ENCODE data around the gene PCDHGB4. TPM values are rescaled to one million over a fixed set of nuclear protein-coding genes. Genes with fewer than 3 reads are reported as not detected.
A peak's percentile ranks its signal among the peaks of the same experiment; 100 is the strongest.
"Not testable (repeated sequence)": the region's sequence is repeated elsewhere in the genome, so short reads cannot be mapped to it uniquely, and the experiment has no call there.

Gene PCDHGB4
- total and polyA plus RNA-seq, 2 of the 4 experiments (the other 2 are of a cell fraction) = 10.0 to 17.6 TPM

DNA sequence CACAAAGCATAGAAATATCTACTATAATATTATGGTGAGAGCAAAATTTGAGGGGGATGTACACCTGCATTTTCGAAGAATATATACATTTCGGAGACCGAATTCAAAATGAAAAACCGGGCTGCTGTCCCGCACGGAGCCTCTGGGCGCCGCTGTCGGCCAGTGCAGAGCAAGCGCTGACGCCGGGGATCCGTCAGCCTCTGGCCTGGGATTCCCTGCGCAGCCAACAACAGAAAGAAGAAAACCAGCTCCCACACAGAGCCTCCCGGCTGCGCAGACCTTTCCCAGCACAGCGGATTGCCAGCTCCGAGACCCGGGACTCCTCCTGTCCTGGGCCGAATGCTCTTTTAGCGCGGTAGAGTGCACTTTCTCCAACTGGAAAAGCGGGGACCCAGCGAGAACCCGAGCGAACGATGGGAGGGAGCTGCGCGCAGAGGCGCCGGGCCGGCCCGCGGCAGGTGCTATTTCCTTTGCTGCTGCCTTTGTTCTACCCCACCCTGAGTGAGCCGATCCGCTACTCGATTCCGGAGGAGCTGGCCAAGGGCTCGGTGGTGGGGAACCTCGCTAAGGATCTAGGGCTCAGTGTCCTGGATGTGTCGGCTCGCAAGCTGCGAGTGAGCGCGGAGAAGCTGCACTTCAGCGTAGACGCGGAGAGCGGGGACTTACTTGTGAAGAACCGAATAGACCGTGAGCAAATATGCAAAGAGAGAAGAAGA, 20.4 kb downstream of the PCDHGB4 start, which contains the start of gene PCDHGB6:
TSS of gene PCDHGB6 (plus strand) at position 232 of the 716 bp plus-strand sequence. CDS start at position 414, 182 bp downstream.
- in situ Hi-C loops (cut with MboI; ENCODE audit: low sequenced_read_pairs); H3K4me1 ChIP-seq (ENCODE audit: control insufficient read depth, insufficient read depth, low read length): not testable (repeated sequence)

More for the DNA sequence above, 20.4 kb downstream of the PCDHGB4 start, which contains the start of gene PCDHGB6:
- DNase-seq = peak; percentile 19
- H3K27me3 ChIP-seq (ENCODE audit: control insufficient read depth, insufficient read depth, low read length); dilution Hi-C loops (cut with HindIII; ENCODE audit: low sequenced_read_pairs, unreplicated experiment); H4K20me1 ChIP-seq (ENCODE audit: insufficient read depth, low read length); H3K4ac ChIP-seq (ENCODE audit: low read depth, low read length); H3K14ac ChIP-seq (replicated peaks; ENCODE audit: low read depth, low read length); H2AK9ac ChIP-seq (replicated peaks; ENCODE audit: low read depth, low read length, poor library complexity); H3K56ac ChIP-seq (ENCODE audit: extremely low read depth, insufficient read depth, low read length); H3K18ac ChIP-seq (ENCODE audit: low read depth, low read length); ATAC-seq (ENCODE audit: low read depth); H4K8ac ChIP-seq (ENCODE audit: low read depth in 2 of 2, low read length in 2 of 2); H2AFZ ChIP-seq (replicated peaks; ENCODE audit: low read length, poor library complexity); H2AK5ac ChIP-seq (ENCODE audit: low read depth, low read length); H2BK15ac ChIP-seq (ENCODE audit: low read depth, low read length); H2BK120ac ChIP-seq (ENCODE audit: low read depth, low read length); H3K23ac ChIP-seq (ENCODE audit: low read depth, low read length); intact Hi-C loops (cut with micrococcal nuclease); BruUV-seq (replicated peaks); H2BK5ac ChIP-seq (ENCODE audit: low read depth, low read length, poor library complexity, severe bottlenecking); H3K9ac ChIP-seq (ENCODE audit: low read depth, low read length); H3K4me2 ChIP-seq (ENCODE audit: low read depth, low read length); H3K27ac ChIP-seq (ENCODE audit: insufficient read depth, low read length); H4K91ac ChIP-seq (ENCODE audit: insufficient read depth, low read depth, low read length); H3K9me1 ChIP-seq (ENCODE audit: insufficient read depth, low read length); H4K5ac ChIP-seq (ENCODE audit: low read depth, low read length); H2BK20ac ChIP-seq (ENCODE audit: low read depth, low read length): not testable (repeated sequence)
- POLR2A ChIA-PET (ENCODE audit: unreplicated experiment) = interaction anchor here (0.6 to 1.5 kb wide), 2 partner anchors 153 to 189 kb away, joined by 4 to 5 read pairs; no protein-coding TSS in a partner anchor
- H3K36me3 ChIP-seq (ENCODE audit: control insufficient read depth, insufficient read depth, low read length) = peaks cover 18% of the 10 kb centered on the region
- CTCF ChIA-PET = interaction anchor here (0.6 to 1.4 kb wide), 6 partner anchors 12 to 156 kb away, joined by 3 to 9 read pairs (median 4); partner anchors contain the start of gene PCDHGA11
- TF ChIP-seq RAD21 (IDR thresholded peaks at IDR 0.05; ENCODE audit: low read length) = peak; percentile 38
- TF ChIP-seq, protein P1, sequence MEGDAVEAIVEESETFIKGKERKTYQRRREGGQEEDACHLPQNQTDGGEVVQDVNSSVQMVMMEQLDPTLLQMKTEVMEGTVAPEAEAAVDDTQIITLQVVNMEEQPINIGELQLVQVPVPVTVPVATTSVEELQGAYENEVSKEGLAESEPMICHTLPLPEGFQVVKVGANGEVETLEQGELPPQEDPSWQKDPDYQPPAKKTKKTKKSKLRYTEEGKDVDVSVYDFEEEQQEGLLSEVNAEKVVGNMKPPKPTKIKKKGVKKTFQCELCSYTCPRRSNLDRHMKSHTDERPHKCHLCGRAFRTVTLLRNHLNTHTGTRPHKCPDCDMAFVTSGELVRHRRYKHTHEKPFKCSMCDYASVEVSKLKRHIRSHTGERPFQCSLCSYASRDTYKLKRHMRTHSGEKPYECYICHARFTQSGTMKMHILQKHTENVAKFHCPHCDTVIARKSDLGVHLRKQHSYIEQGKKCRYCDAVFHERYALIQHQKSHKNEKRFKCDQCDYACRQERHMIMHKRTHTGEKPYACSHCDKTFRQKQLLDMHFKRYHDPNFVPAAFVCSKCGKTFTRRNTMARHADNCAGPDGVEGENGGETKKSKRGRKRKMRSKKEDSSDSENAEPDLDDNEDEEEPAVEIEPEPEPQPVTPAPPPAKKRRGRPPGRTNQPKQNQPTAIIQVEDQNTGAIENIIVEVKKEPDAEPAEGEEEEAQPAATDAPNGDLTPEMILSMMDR (conservative IDR thresholded peaks at IDR 0.05; ENCODE audit: low read depth, low read length) = peak; percentile 37
- 12% methylated on average over 12 of the region's 51 CpGs; no CpG with 5 or more reads in 1 of the 2 experiments for WGBS, 2 experiments (ENCODE audit: extremely low coverage in 2 of 2, insufficient read length in 1 of 2)
- peaks cover 60% of the 10 kb centered on the region for H3K9me3 ChIP-seq (ENCODE audit: control insufficient read depth, insufficient read depth, low read length)
- peak within 1 kb of the TSS; percentile 23; the same call in 1 of the 2 replicates for H3K4me3 ChIP-seq (ENCODE audit: insufficient read depth, low read depth, low read length)
- H3K79me1 ChIP-seq (ENCODE audit: low read depth in 1 of 2, low read length in 2 of 2) = peaks cover 9 to 15% of the 10 kb centered on the region in 2 experiments
